Lung (tissue), 12 donors: ENCODE measurements around the gene PHF21A. TPM values are rescaled to one million over a fixed set of nuclear protein-coding genes. Genes with fewer than 3 reads are reported as not detected.
A peak's percentile ranks its signal among the peaks of the same experiment; 100 is the strongest.
"Not testable (repeated sequence)": the region's sequence is repeated elsewhere in the genome, so short reads cannot be mapped to it uniquely, and the experiment has no call there.

Experiments used
- ATAC-seq: fragments of 200-7000 bp; cut with Tn5 transposase; one replicate; pipeline ENCODE4 v1.9.1; 2020; ENCODE audit warnings: moderate number of reproducible peaks; ENCODE audit not compliant: insufficient read depth, low FRiP score
- DNase-seq, 3 donors: peaks; one replicate each; pipeline ENCODE4 v3.0.0-alpha.2; 2013 to 2017
- H3K27ac ChIP-seq, 2 donors: one replicate each; pipeline ENCODE4 v1.5.1; 2013; ENCODE audit warnings: mild to moderate bottlenecking in 2 of 2, moderate library complexity in 2 of 2, control low read depth in 1 of 2, inconsistent platforms in 1 of 2, low read depth in 1 of 2, low read length in 1 of 2
- H3K27me3 ChIP-seq, 3 donors: one replicate each; pipeline ENCODE4 v1.5.1; 2013; ENCODE audit warnings: low read length in 2 of 3; ENCODE audit not compliant: control insufficient read depth in 3 of 3, insufficient read depth in 3 of 3
- H3K36me3 ChIP-seq, 4 donors: one replicate each; pipeline ENCODE4 v1.5.1; 2013; ENCODE audit warnings: low read length in 4 of 4, mild to moderate bottlenecking in 1 of 4, moderate library complexity in 1 of 4; ENCODE audit not compliant: control insufficient read depth in 4 of 4, insufficient read depth in 4 of 4
- H3K4me1 ChIP-seq, 5 donors: one replicate each; pipeline ENCODE4 v1.5.1; 2013; ENCODE audit warnings: low read length in 5 of 5, mild to moderate bottlenecking in 2 of 5, moderate library complexity in 1 of 5; ENCODE audit not compliant: control insufficient read depth in 5 of 5, insufficient read depth in 5 of 5
- H3K4me3 ChIP-seq: one replicate; pipeline ENCODE4 v1.5.1; 2013; ENCODE audit warnings: mild to moderate bottlenecking, control low read depth, moderate library complexity
- H3K9ac ChIP-seq, 2 donors: one replicate each; pipeline ENCODE4 v1.5.1; 2013; ENCODE audit warnings: low read length in 2 of 2, control low read depth in 1 of 2; ENCODE audit not compliant: insufficient read depth in 1 of 2
- H3K9me3 ChIP-seq, 4 donors: one replicate each; pipeline ENCODE4 v1.5.1; 2013; ENCODE audit warnings: low read length in 3 of 4, mild to moderate bottlenecking in 1 of 4, moderate library complexity in 1 of 4; ENCODE audit not compliant: control insufficient read depth in 4 of 4, insufficient read depth in 3 of 4
- CTCF ChIP-seq: IDR thresholded peaks from 2 replicates; pipeline ENCODE4 v1.5.1; 2012; ENCODE audit warnings: mild to moderate bottlenecking; ENCODE audit errors: control extremely low read depth, extremely low read depth
- WGBS, 2 donors: extraction: QIAGEN DNeasy Blood & Tissue Kit; methylation state at CpG; one replicate each; pipeline ENCODE4 v1.1.7; 2013; 5-methylcytosine and 5-hydroxymethylcytosine counted together
- polyA plus RNA-seq, 2 donors: library from polyadenylated mRNA; stranded (reverse); fragments of 200-250 nt; gene quantifications; one replicate each; pipeline ENCODE4 v1.2.1, GENCODE V29; 2013
- total RNA-seq, 2 donors: library from RNA; depleted of rRNA in 1 of 2; stranded (reverse); fragments of >200 nt in 1 of 2; gene quantifications; one replicate each; pipeline ENCODE4 v1.2.1, GENCODE V29; 2014 to 2021
- donor health status: control.
- donor health status: control.
- donor health status: Bipolar disorder and iron deficiency.
- donor health status: healthy.
- donor health status: DM: yes; HTN: yes; CAD: no.

PHF21A gene
- total and polyA plus RNA-seq, 4 donors: 16.2 to 57.0 (median 29.9) TPM

GRCh38 chr11:45900916-45901617 lies 220.2 kb downstream of the PHF21A start:
- no peaks in the 10 kb centered on the region for H3K9me3 ChIP-seq
- ATAC-seq (no peak), DNase-seq (peak; percentile 55 to 68 (median 66))
- no peak overlapping the region for H3K4me3 ChIP-seq
- H3K36me3 ChIP-seq: peaks cover 0 to 6% (median 1%) of the 10 kb centered on the region in 4 donors
- H3K27ac ChIP-seq: no peak overlapping the region
- peaks cover 0 to 2% (median 0%) of the 10 kb centered on the region in 3 donors for H3K27me3 ChIP-seq
- peaks cover 4 to 32% (median 10%) of the 10 kb centered on the region in 5 donors for H3K4me1 ChIP-seq
- peak overlapping the region; percentile 55 to 76 for H3K9ac ChIP-seq
- WGBS, 2 donors: 38 to 47% methylated on average over 8 of the region's 8 CpGs
- no peak for TF ChIP-seq CTCF

GRCh38 chr11:45900175-45900800 lies 221.0 kb downstream of the PHF21A start:
- not testable (repeated sequence) for H3K27me3 ChIP-seq, H3K9me3 ChIP-seq, ATAC-seq, H3K27ac ChIP-seq, H3K36me3 ChIP-seq
- Histone ChIP-seq H3K4me1 (peaks cover 4 to 33% (median 10%) of the 10 kb centered on the region in 5 donors), H3K4me3 (peak overlapping the region; percentile 37), H3K9ac (peak overlapping the region; percentile 55 to 76)
- WGBS, 2 donors: 8% methylated on average over 29 to 39 of the region's 59 CpGs
- peak in 2 of 3 donors; percentile 32 to 56 for DNase-seq

GRCh38 chr11:45899448-45900174 lies 221.6 kb downstream of the PHF21A start:
- H3K27ac ChIP-seq: no peak overlapping the region
- WGBS, 2 donors: 0 to 1% methylated on average over 47 to 62 of the region's 62 CpGs

More at GRCh38 chr11:45899448-45900174, 221.6 kb downstream of the PHF21A start:
- H3K4me3 ChIP-seq: no peak overlapping the region
- H3K36me3 ChIP-seq: peaks cover 0 to 6% (median 1%) of the 10 kb centered on the region in 4 donors
- peaks cover 0 to 2% (median 0%) of the 10 kb centered on the region in 3 donors for H3K27me3 ChIP-seq
- no peak for TF ChIP-seq CTCF
- DNase-seq: peak; percentile 89 to 92 (median 90)
- no peaks in the 10 kb centered on the region for H3K9me3 ChIP-seq
- peaks cover 4 to 33% (median 10%) of the 10 kb centered on the region in 5 donors for H3K4me1 ChIP-seq
- peak; percentile 83 for ATAC-seq
- peak overlapping the region in 1 of 2 donors; percentile 37 for H3K9ac ChIP-seq
